IPS-11a (cell line): ENCODE measurements around the gene IFNG.
"Not testable (repeated sequence)": the region's sequence is repeated elsewhere in the genome, so short reads cannot be mapped to it uniquely, and the experiment has no call there.

Experiments
- H3K4me3 ChIP-seq: one replicate; pipeline ENCODE4 v1.5.1; 2013; ENCODE audit warnings: low read depth, low read length, control low read depth

IFNG gene

GRCh38 chr12:68159681-68160304 is at the start of gene IFNG:
Gene IFNG (minus strand): TSS chr12:68159740. CDS start chr12:68159615, 125 bp downstream.
- H3K4me3 ChIP-seq = no peak within 1 kb of the TSS

DNA sequence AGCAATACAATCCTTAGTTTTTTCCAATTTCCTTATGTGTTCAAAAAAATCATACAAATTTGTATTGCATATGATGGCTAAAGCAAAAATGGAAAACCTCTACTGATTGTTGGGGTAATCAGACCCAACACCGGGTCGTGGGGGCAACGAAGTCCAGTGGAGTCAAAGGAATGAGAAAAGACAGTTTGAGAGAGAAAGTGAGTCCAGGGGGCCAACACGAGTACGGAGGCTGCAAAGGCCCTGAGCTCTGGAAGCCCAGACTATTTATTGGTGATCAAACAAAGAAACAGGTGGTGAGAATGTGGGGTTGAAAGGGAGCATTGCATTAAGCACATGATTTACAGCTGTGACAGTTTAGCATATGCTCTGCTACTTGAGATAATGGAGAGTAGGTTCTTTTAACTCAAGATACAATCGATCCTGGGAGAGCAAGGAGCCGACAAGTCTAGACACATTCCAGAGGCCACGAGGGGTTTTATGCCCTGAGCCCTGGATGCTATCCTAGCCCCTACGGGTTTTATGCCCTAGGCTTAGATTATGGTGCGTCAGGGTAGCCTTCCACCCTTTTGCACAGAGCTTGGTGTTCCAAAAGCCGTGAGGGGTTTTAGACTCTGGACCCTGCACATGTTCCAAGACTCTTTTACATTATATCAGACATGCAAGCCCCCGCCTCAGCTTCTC is 49.6 kb upstream of the IFNG start:
- H3K4me3 ChIP-seq = not testable (repeated sequence)

- H3K4me3 ChIP-seq = no peak overlapping the region
Measured at GRCh38 chr12:68207276-68207675, 47.7 kb upstream of the IFNG start.

- H3K4me3 ChIP-seq = no peak overlapping the region
Measured at GRCh38 chr12:68206446-68206845, 46.9 kb upstream of the IFNG start.

DNA sequence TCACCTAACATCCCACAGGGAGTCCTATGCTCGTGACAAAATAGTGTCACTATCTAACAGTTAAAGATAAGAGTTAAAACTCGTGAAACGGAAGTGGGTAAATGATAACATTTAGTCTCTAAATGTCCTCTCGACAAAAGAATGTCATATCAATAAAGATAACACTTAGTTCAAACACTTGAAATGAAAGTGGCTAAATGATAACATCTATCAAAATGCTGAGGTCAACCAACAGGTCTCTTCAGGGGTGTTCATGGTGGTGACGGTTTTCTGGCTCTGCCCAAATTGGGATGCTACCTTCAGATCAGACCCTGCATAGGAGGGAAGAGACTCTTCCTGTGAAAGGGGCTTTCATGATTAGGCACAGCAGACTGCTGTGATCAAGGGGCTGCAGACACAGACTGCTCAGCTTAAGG is 43.9 kb upstream of the IFNG start:
- no peak overlapping the region for H3K4me3 ChIP-seq

GRCh38 chr12:68200854-68201253 is 41.3 kb upstream of the IFNG start:
- no peak overlapping the region for H3K4me3 ChIP-seq

DNA sequence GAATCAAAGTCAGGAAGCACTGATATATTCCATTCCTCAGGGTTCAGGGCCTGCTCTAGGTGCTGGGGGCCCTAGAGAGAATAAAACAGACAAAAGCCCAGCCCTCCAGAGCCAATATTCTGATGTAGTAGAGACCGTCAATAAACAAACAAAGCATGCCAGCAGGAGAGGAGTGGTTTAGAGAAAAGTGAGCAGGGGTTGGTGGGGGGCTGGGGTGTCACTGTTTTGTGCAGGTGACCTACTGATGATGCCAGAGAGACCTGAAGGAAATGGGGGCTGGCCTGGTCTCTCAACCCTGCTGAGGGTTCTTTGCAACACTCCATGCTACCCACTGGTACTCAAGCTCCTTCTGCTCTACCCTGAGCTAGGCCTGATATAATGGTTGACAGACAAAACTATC is 39.6 kb upstream of the IFNG start:
- no peak overlapping the region for H3K4me3 ChIP-seq

GRCh38 chr12:68198507-68199086 is 39.1 kb upstream of the IFNG start:
- no peak overlapping the region for H3K4me3 ChIP-seq

GRCh38 chr12:68190301-68190700 is 30.8 kb upstream of the IFNG start:
- H3K4me3 ChIP-seq = no peak overlapping the region

DNA sequence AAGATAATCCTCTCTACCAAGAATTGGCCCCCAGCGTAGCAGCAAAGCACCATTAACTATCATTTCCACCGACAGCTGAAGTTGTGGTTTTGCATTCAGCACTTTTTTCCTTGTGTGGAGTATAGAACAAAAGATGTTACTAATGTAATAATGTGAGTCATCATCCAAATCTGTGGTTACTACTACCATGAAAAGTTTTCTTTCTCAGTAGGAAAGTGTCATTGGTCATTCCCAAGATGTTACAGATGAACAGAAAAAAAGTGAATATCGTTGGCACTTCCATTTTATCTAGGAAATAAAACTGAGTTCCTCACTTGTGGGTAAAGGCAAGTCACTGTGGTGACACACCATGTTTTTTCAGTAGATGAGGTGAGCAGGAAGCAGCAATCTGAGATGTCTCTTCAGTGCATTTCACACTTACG is 30.3 kb upstream of the IFNG start:
- H3K4me3 ChIP-seq = no peak overlapping the region

GRCh38 chr12:68185598-68185997 is 26.1 kb upstream of the IFNG start:
- no peak overlapping the region for H3K4me3 ChIP-seq

GRCh38 chr12:68180792-68181744 is 21.5 kb upstream of the IFNG start:
- H3K4me3 ChIP-seq = no peak overlapping the region

- H3K4me3 ChIP-seq = no peak overlapping the region
Measured at GRCh38 chr12:68178774-68179439, 19.4 kb upstream of the IFNG start.

DNA sequence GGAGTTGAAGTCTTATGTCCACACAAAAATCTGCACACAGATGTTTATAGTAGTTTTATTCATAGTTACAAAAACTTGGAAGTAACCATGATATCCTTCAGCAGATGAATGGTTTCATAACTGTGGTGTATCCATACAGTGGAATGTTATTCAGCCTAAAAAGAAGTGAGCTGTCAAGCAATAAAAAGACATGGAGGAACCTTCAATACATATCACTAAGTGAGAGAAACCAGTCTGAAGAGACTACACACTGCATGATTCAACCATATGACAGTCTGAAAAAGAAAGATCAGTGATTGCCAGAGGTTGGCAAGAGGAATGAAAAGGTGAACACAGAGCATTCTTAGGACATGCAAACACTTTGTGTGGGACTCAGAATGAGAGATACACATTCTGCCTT is 18.6 kb upstream of the IFNG start:
- H3K4me3 ChIP-seq = no peak overlapping the region

- no peak overlapping the region for H3K4me3 ChIP-seq
Measured at GRCh38 chr12:68177562-68177961, 18.0 kb upstream of the IFNG start.

DNA sequence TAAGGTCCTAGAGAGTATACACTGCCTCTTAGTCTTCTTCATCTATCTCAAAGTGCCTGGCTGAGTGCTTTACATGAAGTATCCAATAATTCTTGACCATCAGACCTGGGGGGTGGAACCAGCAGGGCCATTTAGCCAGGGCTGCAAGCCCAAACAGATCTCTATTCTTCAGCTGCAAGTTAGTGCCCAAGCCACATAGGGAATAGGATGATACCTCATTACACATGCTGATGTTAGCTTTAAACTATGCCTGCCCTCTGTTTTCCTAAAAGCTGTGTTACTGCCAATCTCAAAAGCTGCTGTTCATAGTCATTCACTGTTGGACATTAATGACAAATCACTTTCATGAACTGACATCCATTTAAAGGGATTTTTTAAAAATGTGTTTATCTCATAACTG is 16.7 kb upstream of the IFNG start:
- no peak overlapping the region for H3K4me3 ChIP-seq

- no peak overlapping the region for H3K4me3 ChIP-seq
Measured at GRCh38 chr12:68175557-68176061, 16.1 kb upstream of the IFNG start.

DNA sequence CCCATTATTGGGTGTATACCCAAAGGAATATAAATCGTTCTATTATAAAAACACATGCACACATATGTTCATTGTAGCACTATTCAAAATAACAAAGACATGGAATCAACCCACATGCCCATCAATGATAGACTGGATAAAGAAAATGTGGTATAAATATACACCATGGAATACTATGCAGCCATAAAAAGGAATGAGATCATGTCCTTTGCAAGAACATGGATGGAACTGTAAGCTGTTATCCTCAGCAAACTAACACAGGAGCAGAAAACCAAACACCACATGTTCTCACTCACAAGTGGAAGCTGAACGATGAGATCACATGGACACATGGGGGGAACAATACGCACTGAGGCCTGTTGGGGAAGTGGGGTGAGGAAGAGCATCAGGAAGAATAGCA is 15.2 kb upstream of the IFNG start:
- not testable (repeated sequence) for H3K4me3 ChIP-seq

GRCh38 chr12:68173792-68174191 is 14.3 kb upstream of the IFNG start:
- no peak overlapping the region for H3K4me3 ChIP-seq

DNA sequence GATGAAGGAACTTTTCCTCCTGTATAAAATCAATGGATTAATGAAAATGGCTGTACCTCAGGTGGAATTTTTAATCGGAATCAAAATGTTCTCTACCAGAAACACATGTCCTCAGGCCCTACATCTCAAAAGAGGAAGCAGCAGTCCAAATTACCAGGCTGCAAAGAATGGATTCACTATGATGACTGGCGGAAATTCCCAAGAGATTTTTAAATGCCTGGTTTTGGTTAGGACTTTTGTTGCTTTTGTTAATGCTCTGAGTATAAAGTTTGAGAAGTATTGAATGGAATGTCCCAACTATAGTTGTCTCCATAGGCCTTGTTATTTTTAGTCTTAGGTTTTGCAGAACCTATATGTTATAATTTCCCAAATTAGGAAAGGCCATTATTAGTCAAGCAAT is 11.2 kb upstream of the IFNG start:
- H3K4me3 ChIP-seq = no peak overlapping the region
